GM20431 (cell line): ENCODE data around the gene PPM1H.

Experiments used
- in situ Hi-C: fragments of 300-500 bp; cut with MseI, MboI; formaldehyde crosslinking; loops from one replicate; pipeline ENCODE4 v1.15.0; 2020; ENCODE audit warnings: low sequenced_read_pairs; ENCODE audit not compliant: unreplicated experiment

Gene PPM1H

DNA sequence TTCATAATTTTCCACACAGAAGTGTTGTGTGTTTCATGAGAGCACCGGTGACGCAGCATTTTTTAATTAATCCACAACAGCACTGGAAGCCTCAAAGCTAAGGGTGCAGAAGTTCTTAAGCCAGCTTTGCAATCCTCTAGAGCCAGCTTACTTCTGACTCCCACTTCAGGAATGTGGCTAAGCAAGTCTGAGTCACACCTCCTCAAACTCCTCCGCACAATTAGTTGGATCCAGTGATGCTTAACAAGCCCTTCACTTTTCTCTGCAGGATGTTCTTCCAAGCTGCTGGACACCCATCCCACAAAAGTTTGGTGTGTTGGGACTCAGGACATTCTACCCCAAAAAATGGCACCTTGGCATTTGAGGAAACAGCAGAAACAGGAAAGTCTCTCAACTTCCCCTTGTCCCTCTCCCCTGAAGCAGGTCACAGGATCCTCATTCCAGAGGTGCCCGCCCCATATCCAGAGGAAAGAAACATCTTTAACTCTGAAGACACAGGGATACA is 210.0 kb downstream of the PPM1H start:
- in situ Hi-C loops = no loop called here

DNA sequence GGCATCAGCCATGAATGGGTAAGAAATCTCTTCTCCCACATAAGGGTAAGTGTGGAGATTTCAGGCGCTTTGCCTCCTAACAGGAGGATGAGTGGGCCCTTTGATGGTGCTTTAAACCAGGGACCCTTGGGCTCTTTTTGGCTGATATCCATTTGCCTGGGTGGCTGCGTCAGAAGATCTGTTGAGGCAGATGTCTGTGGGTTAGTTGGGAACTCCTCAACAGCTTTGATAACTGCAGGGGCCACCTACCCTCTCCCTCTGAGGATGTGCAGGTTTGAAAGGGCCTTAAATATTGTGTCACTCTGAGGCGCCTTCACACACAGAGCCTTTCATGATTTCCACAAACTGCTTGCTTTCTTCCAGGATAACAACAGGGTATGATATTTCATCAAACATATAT is 210.7 kb downstream of the PPM1H start:
- in situ Hi-C loops = no loop called here

DNA sequence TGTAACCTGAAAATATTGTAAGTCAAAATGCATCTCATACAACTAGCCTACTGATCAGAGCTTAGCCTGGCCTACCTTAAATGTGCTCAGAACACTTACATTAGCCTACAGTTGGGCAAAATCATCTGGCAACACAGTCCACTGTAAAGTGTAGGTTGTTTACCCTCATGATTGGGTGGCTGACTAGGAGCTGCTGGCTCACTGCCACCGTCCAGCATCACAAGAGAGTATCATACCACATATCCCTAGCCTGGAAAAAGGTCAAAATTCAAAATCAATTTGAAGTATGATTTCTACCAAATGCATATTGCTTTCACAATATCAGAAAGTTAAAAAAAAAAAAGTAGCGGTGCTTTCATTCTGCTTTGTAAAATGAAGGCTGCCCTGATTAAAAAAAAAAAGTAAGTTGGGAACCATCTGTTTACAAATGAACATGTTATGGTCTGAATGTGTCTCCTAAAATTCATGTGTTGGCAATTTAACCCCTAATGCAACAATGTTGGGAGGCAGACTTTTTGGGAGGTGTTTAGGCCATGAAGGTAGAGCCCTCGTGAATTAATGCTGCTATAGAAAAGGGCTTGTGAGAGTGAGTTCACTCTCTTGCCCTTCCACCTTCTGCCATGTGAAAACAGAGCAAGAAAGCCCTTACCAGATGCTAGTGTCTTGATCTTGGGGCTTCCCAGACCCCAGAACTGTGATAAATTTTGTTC is 211.8 kb downstream of the PPM1H start:
- in situ Hi-C loops = no loop called here

DNA sequence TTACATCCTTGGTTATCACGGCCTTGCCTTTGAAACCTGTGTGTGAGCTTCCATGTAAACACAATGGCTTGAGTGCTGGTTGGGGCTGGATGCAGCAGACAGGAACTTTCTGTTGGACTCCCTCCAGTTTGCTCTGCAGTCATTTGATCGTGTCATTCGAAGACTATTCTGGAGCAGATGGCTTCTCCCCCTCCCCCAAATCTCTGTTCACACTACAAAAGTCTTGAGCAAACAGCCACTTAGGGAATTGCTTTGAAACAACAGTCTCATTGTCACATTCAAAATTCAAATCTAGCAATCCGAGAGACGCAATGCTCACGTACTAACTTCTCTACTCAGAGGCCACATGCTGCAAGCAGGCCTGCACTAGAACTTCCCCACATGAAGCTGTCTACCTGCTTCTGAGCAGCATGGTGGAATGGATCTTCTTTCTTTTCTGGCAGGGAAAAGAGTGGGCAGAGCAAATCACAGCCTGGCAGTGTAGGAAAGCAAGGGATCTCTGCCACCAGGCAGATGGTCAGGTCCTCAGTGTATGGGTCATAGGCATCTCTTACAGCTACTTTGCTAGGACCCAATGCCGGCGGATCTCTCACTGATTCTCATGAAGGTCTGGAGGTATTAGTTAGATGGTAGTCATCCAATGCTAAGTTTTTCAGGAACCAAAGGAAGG is 214.2 kb downstream of the PPM1H start:
- in situ Hi-C loops = no loop called here

DNA sequence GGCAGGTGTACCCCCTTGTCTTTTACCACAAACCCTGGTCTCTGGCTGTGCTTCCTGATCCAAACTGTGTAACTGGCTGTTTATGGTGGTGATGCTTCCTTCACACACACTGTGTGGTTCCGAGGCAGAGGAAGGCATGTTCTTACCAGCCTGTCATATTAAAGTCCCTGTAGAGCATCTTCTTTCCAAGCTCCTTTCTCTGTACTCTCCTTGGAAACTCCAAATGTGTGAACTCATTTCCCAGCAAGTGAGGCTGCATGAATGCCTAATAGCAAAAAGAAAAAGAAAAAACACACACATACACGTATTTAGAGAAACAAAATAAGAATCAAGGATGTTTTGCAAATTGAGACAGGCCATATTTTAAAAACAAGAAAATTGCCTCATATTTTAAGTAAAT is 214.9 kb downstream of the PPM1H start:
- in situ Hi-C loops = no loop called here

DNA sequence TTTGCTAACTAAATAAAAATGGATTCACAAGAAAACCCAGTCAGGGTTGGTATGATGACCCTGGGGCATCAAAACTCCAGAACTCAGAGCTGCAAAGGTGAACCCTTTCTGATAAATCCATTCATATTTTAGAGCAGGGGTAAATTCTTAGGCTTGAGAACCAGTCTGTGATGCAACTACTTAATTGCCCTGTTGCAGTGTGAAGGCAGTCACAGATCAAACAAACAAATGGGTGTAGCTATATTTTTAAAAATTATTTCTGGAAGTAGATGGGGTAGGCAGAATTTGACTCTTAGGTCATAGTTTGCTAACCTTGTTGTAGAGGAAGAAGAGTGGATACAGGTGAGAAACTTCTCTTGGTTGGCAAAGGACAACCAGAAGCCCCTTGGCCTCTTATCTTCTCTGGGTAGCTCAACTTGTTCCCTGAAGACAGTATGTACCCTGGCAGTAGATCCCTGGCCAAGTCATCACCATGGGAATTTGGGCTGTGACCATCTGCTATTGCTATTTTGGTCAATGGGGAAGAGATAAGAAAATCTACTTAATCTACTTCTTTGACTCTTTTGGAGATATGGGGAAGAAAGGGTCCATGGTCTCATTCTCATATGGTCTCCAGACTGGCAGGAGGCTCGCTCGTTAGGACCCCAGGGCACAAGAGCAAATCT is 216.1 kb downstream of the PPM1H start:
- in situ Hi-C loops = no loop called here

DNA sequence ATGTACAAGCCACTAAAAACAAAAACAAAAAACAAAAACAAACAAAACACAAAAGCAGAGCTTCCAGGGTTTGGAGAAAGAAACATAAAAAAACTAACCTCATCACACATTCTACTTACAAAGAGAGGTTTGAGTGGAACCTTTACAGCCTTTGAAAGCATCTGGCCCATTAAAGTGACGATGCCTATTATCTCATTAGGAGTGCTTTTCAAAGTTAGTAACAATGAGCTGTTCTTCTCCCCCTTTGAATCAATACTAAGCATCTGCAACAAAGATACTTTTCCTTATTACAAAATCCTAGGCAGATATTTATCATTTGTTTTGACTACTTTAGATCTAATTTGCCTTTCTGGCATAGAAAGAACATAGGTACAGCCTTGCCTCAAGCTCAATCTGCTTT is 217.3 kb downstream of the PPM1H start:
- in situ Hi-C loops = no loop called here

DNA sequence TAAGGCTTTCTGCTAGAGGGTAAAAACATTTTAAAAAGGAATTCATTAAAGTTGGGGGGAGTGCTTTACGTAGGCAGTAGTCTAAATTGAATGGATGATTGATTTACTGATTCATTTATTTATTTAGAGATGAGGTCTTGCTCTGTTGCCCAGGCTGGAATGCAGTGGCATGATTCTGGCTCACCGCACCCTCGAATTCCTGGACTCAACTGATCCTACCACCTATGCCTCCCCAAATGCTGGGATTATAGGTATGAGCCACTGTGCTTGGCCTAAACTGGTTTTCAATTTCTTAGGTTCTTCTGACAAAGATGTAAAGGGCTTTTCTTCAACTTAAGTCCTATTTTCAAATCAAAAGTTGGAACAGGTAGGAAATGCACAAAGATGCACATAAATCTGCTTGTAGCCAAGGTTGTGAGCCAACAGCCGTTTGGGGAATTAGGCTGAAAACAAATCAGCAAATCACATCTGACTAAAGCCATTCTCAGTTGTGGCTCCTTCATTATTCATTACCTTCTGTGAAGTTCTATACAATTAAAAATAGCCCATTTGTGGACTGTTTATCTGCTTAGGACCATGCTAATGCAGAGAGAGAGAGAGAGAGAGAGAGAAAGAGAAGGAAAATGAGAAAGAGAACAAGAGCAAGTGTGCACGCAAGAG is 218.0 kb downstream of the PPM1H start:
- in situ Hi-C loops = no loop called here

DNA sequence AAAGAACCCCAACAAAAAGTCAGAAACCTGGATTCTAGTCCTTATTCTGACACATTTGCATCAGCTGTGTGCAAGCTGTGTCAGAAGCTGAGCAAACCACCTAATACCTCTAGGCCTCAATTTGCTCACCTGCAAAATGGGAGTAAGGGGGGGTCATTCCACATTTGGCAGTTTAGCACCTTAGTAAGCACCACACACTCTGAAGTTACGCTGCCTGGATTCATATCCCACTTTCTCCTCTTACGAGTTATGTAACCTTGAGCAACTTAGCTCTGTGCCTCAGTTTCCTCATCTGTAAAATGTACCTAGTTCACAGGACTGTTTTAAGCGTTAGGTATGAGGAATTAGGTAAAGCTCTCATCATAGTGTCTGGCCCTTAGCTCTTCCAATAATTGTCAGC is 218.9 kb downstream of the PPM1H start:
- in situ Hi-C loops = no loop called here

DNA sequence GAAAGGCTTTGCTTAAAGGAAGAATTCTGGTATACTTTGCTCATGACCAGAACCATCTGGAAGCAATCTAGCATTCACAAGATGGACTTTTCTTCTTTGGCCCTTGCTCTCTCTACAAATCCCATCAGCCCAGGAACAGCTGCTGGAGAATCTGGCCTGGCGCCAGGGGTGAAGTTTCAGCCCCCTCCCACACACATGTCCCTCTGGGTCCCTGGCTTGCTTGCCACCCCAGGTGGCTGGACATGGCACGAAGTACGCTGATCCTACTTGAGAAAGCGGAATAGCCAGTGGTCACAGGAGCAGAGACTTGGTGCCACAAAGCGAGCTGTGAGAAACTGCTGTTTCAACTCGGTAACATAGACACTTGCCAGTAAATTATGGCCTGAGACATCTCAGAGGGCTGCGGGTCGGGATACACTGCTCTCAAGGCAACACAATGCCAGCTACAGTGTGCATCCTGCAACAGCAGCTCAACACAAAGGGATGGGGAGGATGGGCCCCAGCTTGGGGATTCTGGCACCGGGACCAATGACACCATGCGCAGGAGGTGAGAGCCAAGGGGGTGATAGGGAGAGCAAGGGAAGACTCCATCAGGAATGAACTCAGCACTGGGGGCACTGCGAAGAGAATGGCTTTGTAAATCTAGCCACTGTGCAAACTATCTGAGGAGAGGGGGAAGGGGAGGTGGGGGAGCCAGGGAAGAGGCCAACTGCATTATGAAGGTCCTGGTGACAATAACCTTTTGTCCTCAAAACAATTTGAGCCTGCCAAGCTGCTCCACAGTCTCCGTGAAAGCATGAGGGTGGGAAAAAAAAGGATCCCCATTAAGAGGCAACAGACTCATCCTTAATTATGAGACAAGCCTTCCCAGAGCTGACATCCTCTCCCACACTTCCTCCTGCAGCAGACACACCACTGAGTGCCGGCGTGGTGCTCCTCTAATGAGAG is 219.9 kb downstream of the PPM1H start:
- in situ Hi-C loops = no loop called here

DNA sequence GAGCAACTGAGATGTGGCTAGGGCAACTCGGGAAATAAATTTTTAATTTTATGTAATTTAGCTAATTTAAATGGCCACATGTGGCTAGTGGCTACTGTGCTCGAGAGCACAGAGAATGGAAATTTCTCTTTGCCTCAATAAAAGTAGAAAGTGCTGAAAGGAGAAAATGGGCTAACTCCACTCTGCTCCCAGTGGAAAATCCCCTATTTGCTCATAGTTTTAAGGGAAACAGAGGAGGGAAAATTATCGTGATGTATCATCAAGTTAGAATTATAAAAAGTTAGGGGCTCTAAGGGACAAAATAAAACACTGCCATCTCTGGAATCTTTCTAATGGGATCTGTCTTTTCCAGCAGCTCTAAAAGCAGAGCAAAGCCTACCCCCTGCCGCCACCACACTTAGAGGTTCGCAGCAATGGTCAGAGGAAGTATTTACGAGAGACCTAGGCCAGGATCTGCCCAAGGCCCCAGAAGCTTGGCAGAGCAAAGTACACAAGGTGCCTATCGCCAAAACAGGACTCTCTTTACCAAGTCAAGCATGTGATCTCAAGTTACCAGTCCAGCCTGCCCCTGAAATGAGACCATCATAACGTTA is 220.7 kb downstream of the PPM1H start:
- in situ Hi-C loops = no loop called here

DNA sequence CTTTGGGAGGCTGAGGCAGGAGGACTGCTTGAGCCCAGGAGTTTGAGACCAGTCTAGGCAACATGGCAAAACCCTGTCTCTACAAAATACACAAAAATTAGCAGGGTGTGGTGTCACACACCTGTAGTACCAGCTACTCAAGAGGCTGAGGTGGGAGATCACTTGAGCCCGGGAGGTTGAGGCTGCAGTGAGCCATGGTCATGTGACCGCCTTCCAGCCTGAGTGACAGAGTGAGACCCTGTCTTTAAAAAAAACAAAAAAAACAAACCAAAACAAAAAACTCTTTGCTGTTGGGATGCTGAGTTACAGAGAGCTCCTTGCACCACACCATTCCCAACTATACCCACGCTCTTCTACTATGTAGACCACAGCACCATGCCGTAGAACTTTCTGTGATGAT is 221.2 kb downstream of the PPM1H start:
- in situ Hi-C loops = no loop called here

DNA sequence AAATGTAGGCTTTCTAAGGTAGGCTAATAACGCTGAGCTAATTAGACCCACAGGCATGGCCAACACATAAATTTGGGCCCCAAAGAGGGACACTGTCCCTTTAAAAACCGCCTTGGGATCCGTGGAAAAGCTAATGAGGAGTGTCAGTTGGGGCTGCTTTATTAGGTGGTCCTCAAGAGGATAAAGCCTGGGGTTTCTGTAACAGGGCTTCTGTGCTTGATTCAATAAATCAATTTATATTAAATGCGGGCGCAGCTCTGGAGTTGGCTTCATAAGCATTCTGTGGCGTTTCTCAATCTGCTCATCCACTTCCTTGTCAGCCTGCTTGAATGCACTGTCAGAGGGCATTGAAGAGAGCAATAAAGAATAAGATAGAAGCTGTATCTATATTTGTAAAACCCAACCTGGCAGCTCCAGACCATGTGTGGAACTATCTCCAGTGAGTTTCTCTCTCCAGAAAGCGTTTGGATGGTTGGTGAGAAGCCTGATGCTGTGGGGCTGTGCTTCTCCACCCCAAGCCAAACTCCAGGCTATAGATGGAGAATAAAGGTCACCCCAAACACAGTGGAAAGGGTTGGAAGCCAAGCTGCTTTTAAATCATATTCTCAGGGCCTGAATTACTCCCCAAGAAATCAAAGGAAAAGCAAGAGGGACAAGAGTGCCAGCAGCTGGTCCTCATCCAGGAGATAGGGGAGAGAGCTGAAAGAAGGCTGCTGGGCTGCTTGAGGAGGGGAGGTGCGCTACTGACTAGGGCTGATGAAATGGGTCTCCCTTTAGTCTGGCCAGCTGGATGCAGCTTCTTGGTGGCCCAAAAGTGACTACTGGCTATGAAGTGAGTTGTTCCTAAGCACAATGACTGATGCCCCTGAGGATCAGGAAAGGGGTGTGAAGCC is 222.0 kb downstream of the PPM1H start:
- in situ Hi-C loops = no loop called here

DNA sequence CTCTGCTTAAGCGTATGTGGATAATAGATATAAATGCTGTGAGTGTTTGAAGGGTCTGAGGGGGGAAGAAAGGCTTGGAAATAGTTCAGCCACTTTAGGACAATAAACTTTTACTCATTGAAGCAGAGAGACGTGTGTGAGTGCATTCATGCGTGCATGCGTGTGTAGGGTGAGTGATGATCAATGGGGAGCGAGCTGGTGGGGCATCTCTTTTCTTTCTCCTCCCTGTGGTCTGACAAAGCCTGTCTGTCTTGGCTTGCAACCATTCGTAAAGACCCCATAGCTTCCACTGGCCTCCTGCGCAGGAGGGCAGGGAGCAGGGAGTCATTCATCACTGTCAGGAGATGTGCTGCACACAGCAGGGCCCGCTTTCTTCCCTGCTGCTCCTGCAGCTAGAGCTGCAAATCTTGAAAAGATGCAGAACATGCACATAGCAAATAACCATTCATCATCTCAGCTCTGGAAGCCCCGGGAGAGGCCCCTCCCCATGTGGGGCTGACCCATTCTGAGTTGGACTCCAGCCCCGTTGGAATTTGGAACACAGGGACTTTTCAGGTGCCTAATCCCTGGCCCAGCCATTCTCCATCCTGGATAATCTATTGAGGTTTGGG is 223.2 kb downstream of the PPM1H start:
- in situ Hi-C loops = no loop called here

DNA sequence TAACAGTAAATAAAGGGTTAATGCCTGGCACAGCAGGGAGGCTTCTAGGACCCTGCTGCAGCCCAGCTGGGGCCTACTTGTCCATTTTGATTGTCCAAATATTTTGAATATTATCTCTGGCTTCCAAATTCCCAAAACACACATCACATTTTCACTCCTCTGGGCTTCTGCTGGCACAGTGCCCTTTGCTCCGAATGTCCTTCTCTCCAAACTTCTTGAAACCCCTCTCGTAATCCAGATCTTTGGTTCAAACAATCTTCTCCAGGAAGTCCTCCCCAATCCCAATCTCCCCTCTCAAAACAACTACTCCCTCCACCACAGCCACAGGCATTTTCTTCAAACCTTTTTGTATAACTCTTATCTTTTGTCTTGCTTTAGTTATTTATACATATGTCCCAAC is 225.6 kb downstream of the PPM1H start:
- in situ Hi-C loops = no loop called here

DNA sequence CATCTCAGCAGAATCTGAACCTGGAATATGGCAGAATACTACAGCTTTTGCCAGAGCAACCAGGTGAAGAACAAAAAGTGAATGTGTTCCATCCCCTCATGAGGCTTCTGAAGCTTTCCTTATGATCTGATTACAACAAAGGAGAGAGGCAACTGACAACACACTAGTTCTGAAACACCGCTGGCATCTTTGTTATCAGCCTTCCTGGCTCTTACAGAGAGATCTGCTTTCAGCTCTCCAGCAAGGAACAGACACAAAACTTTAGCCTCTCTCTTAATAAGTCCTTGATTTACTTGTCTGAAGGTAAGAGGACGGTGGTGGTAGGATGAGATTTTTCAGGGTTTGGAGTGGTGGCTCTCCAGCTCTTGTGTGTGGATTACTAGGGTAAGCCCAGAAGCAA is 227.0 kb downstream of the PPM1H start:
- in situ Hi-C loops = no loop called here

DNA sequence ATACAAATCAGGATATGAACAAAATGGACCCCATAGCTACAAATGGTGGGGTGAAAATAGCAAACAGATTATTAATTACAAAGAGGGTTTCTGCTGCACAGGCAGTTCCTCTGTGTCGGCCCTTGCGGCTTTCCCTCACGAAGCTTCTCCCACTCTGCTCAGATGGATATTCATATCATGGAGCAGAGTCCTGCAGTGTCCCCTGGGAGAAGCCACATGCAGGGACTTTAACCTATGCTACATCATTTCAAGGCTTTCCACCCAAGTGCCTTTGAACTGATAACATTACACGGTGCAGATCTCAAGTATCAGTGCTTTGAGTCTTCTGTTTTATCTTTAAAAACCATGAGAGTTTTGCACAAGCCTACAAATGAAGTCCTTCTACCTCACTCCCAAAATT is 229.1 kb downstream of the PPM1H start:
- in situ Hi-C loops = no loop called here

DNA sequence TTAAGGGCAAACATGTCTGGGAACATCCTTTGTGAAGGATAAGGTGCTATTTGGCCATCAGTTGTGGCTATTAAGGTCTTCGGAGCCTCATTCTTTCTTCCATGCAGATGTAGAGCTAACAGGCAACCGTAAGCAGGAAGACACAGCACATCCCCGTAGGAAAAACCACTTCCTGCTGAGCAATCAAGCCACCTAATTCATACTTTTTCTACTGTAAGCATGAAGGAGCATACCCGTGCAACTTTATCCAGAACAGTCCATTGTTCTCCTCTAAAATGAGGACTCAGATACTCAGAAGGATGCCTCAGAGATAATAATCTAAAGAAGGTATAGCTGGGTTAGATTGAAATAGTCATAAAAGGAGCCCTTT is 232.0 kb downstream of the PPM1H start:
- in situ Hi-C loops = no loop called here
